ENCODE measurements around the gene TRMT1.

- TF ChIP-seq CTCF (IDR thresholded peaks at IDR 0.05): no peak
- no peak for TF ChIP-seq EZH2 (IDR thresholded peaks at IDR 0.05; ENCODE audit: borderline replicate concordance, insufficient read depth, low read depth, low read length, poor library complexity, severe bottlenecking)
Measured at GRCh38 chr19:13139633-13140311, 23.2 kb upstream of the TRMT1 start.

Measured in B cell (primary cell).